ENCODE results near the gene RPL11.
"Not testable (repeated sequence)": the region's sequence is repeated elsewhere in the genome, so short reads cannot be mapped to it uniquely, and the experiment has no call there.

The RPL11 gene

GRCh38 chr1:23691499-23692307, at the start of gene RPL11:
RPL11 (plus strand) TSS chr1:23691806; CDS start chr1:23691824, 18 bp downstream.
- DNase-seq = peak; percentile 97

- DNase-seq = no peak
Observed at GRCh38 chr1:23643736-23644554, 47.7 kb upstream of the RPL11 start.

- no peak for DNase-seq
Observed at GRCh38 chr1:23644555-23644866, 47.1 kb upstream of the RPL11 start.

GRCh38 chr1:23645338-23645737, 46.3 kb upstream of the RPL11 start:
- DNase-seq = no peak

- DNase-seq = no peak
Observed at GRCh38 chr1:23646091-23646490, 45.5 kb upstream of the RPL11 start.

- DNase-seq = no peak
Observed at GRCh38 chr1:23646541-23646940, 45.1 kb upstream of the RPL11 start.

- no peak for DNase-seq
Observed at GRCh38 chr1:23648576-23648975, 43.0 kb upstream of the RPL11 start.

- DNase-seq = not testable (repeated sequence)
Observed at GRCh38 chr1:23649157-23649556, 42.4 kb upstream of the RPL11 start.

- DNase-seq = no peak
Observed at GRCh38 chr1:23650344-23650990, 41.1 kb upstream of the RPL11 start.

- DNase-seq = peak; percentile 95
Observed at GRCh38 chr1:23651069-23651808, 40.4 kb upstream of the RPL11 start.

GRCh38 chr1:23657659-23658275, 33.8 kb upstream of the RPL11 start:
- peak; percentile 84 for DNase-seq

- DNase-seq = no peak
Observed at GRCh38 chr1:23660671-23661070, 30.9 kb upstream of the RPL11 start.

- DNase-seq = no peak
Observed at GRCh38 chr1:23661887-23662286, 29.7 kb upstream of the RPL11 start.

GRCh38 chr1:23664837-23665795, 26.5 kb upstream of the RPL11 start:
- DNase-seq = no peak

- no peak for DNase-seq
Observed at GRCh38 chr1:23667411-23667810, 24.2 kb upstream of the RPL11 start.

GRCh38 chr1:23670709-23671108, 20.9 kb upstream of the RPL11 start:
- no peak for DNase-seq

GRCh38 chr1:23673086-23673813, 18.4 kb upstream of the RPL11 start:
- peak; percentile 85 for DNase-seq

- DNase-seq = no peak
Observed at GRCh38 chr1:23679815-23680214, 11.8 kb upstream of the RPL11 start.

- no peak for DNase-seq
Observed at GRCh38 chr1:23682946-23683345, 8.7 kb upstream of the RPL11 start.

GRCh38 chr1:23684415-23684814, 7.2 kb upstream of the RPL11 start:
- no peak for DNase-seq

GRCh38 chr1:23685197-23685596, 6.4 kb upstream of the RPL11 start:
- DNase-seq = not testable (repeated sequence)
